Astrocyte of the cerebellum (primary cell): ENCODE data around the gene TLL2.

Experiments
- DNase-seq: peaks from one replicate; pipeline ENCODE4 v3.0.0-alpha.2; 2011; ENCODE audit warnings: low read depth
- H3K4me3 ChIP-seq: 2 replicates; pipeline ENCODE4 v1.5.1; 2011; ENCODE audit warnings: mild to moderate bottlenecking, low read depth, low read length, moderate library complexity
- in situ Hi-C: cut with HindIII; loops from 2 replicates; pipeline ENCODE4 v1.10.0; 2017; ENCODE audit warnings: low sequenced_read_pairs
- TF ChIP-seq, protein P1 (sequence below): IDR thresholded peaks from 2 replicates; pipeline ENCODE4 v1.5.1; 2012; ENCODE audit warnings: low read length, low read depth, moderate library complexity, mild to moderate bottlenecking; ENCODE audit errors: missing control alignments

The TLL2 gene

DNA sequence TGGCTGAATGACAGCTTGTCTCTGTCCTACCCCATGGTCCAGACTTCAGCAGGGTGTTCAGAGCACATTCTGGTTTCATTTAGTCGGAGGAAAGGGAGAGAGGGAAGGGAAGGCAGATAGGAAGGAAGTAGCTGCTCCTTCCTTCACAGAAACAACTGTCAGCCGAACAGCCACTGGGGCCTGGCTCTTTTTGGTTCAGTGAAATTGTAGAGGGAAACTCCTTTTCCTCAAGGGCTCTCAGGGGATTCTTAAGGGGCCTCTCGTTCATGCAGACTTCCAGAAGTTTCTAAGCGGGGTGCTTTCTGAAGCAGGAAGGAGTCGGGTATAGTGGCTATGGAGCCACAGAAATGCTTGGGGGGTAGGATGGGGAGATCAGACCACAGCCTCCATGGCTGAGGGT lies 56.4 kb downstream of the TLL2 start:
- in situ Hi-C loops, result no loop called here
- no peak overlapping the region for H3K4me3 ChIP-seq
- DNase-seq, result no peak
- TF ChIP-seq, protein P1, sequence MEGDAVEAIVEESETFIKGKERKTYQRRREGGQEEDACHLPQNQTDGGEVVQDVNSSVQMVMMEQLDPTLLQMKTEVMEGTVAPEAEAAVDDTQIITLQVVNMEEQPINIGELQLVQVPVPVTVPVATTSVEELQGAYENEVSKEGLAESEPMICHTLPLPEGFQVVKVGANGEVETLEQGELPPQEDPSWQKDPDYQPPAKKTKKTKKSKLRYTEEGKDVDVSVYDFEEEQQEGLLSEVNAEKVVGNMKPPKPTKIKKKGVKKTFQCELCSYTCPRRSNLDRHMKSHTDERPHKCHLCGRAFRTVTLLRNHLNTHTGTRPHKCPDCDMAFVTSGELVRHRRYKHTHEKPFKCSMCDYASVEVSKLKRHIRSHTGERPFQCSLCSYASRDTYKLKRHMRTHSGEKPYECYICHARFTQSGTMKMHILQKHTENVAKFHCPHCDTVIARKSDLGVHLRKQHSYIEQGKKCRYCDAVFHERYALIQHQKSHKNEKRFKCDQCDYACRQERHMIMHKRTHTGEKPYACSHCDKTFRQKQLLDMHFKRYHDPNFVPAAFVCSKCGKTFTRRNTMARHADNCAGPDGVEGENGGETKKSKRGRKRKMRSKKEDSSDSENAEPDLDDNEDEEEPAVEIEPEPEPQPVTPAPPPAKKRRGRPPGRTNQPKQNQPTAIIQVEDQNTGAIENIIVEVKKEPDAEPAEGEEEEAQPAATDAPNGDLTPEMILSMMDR, result no peak

DNA sequence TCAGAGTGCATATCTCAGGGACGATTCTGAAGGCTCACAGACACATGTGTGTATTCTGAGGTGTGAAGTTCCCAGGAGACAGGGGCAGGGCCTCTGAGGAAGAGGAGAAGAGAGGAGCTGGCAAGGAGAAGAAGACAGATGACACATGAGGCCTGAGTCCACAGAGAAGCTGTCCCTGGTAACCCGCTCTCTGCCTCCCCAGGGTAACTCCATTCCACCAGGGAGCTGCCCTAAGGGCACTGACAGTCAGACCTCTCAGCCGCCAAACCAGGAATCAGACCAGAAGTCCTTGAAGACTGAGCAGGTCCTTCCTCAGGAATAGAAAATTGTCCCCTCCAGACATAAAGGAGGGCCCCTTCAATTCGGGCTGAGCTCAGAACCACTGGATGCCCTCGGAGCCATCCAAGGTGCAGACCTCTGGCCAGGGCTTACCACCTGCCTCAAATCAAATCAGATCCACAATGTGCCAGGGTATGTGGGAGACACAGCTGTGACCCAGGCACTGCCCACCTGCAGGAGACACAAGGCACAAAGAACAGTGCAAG lies 57.4 kb downstream of the TLL2 start:
- no peak overlapping the region for H3K4me3 ChIP-seq
- TF ChIP-seq, protein P1, result no peak
- no peak for DNase-seq
- in situ Hi-C loops, result no loop called here

DNA sequence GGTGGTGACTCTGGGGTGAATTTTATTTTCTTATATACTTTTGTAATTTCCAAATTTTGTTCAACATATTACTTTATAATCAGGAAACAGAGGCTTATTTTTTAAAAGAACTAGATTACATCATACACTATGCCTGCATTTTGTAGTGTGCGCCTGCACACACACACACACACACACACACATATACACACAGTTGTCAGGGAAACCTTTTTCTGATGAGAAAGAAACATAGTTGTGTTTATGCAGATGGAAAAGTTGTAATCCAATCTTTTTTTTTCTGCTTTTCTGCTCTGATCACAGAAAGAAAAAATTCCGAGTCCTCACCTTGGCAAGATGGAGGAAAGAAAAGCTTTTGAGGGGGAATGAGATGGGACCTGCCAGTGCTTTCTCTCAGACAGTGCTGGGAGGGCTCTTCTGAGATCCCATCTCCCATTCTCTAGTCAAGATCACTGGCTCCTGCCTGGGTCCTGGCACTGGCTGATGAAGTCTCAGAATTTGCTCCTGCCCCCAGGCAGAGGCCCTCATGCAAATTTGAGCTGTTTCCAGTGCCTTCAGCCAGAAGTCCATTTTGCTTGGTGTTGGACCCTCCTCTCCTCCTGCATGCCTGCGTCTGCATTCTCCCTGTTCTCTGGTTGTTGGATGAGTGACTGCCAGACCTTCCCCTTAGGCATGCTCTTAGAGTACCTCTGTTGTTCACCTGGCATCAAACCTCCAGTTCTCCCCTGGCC lies 59.7 kb downstream of the TLL2 start:
- no peak for DNase-seq
- in situ Hi-C loops, result no loop called here
- TF ChIP-seq, protein P1, result no peak
- H3K4me3 ChIP-seq, result no peak overlapping the region

DNA sequence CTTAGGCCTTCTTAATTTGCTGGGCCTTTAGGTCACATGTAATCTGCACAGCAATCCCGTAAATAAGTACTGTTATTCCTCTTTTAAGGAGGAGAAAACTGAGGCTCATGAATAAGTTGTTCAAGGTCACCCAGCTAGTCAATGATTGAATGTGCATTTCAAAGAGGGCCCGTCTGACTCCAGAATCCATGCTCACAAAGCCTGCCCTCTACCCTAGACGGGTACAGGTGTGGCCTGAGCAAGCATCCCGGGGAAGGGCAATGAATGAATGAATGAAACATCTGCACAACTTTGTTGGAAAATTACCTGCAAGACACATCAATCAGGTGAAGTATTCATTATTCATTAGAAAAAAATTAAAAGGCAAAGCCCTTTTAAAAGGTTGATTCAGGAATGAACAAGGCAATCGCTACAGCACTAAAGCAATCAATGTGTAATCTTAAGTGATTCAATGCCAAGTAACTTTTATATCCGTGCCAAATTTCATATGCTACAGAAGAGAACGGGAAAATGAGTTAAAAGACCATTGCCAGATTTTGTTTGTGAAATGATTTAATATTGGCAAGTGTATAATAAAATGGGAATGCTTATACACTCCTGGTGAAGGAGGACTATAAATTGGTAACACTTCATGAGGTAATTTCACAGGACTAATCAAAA lies 61.1 kb downstream of the TLL2 start:
- TF ChIP-seq, protein P1, result no peak
- in situ Hi-C loops, result no loop called here
- H3K4me3 ChIP-seq, result no peak overlapping the region
- no peak for DNase-seq

DNA sequence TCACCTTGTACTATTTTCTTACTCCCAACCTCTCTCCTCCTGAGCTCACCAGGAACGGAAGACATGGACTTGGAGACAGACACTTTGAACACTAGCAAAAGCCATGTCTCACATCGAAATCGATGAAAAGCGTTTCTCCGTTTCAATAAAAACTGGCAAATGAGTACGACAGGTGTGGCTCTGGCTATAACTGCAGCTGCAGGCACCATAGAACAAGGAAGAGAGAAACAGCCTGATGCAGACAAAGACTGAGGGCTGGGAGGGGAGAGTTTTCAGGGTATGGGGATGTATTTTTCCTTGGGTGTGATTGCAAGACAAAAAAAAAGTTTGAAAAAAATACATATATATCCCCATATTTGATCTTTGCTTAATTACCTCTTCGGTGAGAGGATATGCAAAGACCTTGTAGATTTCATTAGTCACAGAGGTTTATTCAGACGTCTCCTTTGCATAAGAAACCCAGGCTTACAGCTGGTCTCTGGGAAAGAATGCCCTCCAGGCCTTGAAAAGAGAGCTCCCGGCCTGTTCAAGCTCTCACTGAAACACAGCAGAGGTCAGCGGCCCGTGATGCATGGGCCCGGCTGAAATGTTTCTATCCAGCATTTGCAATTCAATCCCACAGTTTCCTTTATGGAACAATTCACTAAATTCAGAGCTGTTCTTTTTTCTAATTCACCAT lies 63.1 kb downstream of the TLL2 start:
- peak; percentile 23 for DNase-seq
- H3K4me3 ChIP-seq, result no peak overlapping the region
- TF ChIP-seq, protein P1, result no peak
- in situ Hi-C loops, result no loop called here

DNA sequence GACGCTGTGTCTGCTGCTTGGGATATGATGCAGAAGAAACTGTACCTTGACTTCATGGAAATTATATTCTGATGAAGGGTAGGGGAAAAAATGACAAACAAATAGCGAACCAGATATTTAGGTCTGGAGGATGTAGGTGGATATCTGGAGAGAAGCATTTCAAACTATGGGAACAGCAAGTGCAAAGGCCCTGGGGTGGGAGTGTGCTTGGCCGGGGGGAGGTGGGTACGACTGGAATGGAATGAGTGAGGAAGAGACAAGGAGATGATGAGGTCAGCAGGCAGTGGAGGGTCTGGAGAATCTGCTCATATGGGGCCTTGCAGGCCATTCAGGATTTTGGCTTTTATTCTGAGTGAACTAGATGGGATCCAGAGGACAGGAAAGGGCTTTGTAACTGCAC lies 65.2 kb downstream of the TLL2 start:
- H3K4me3 ChIP-seq, result no peak overlapping the region
- TF ChIP-seq, protein P1, result no peak
- in situ Hi-C loops, result no loop called here
- DNase-seq, result no peak
